Colonic mucosa (tissue), 4 donors: ENCODE data around the gene ENPEP. TPM values are rescaled to one million over a fixed set of nuclear protein-coding genes. Genes with fewer than 3 reads are reported as not detected.

ENCODE experiments used
- DNase-seq: peaks from one replicate; pipeline ENCODE4 v3.0.0-alpha.2; 2020
- H3K27ac ChIP-seq: fragments of 200-600 bp; one replicate; pipeline ENCODE4 v1.8.0; 2021
- H3K27me3 ChIP-seq: fragments of 200-600 bp; one replicate; pipeline ENCODE4 v1.8.0; 2021
- H3K36me3 ChIP-seq: fragments of 200-600 bp; one replicate; pipeline ENCODE4 v1.8.0; 2021
- H3K4me1 ChIP-seq: fragments of 200-600 bp; one replicate; pipeline ENCODE4 v1.8.0; 2021; ENCODE audit warnings: mild to moderate bottlenecking
- H3K4me3 ChIP-seq: fragments of 200-600 bp; one replicate; pipeline ENCODE4 v1.8.0; 2021
- H3K9ac ChIP-seq, 2 donors: one replicate each; pipeline ENCODE4 v1.7.0; 2013; ENCODE audit warnings: control low read depth in 2 of 2, low read depth in 2 of 2, low read length in 2 of 2
- H3K9me3 ChIP-seq: fragments of 200-600 bp; one replicate; pipeline ENCODE4 v1.8.0; 2021
- intact Hi-C: fragments of 100-400 bp; cut with DNase I; formaldehyde crosslinking; loops from one replicate; pipeline ENCODE4 v1.14.1; 2022
- total RNA-seq, 2 donors: library from RNA; stranded (reverse); fragmentation: NEBNext Ultra II Directional in 1 of 2; extraction: Animal tissue kit (Norgen Biotek cat#: 25700) in 1 of 2; gene quantifications; one replicate each; pipeline ENCODE4 v1.2.1, GENCODE V29; 2021
- TF ChIP-seq, protein P1 (sequence below): fragments of 200-600 bp; IDR thresholded peaks from one replicate; pipeline ENCODE4 v1.8.0; 2022; ENCODE audit warnings: antibody characterized with exemption, mild to moderate bottlenecking
- donor health status: healthy.
- donor health status: DM: no; HTN: no; CAD: no.
- donor health status: DM: no; HTN: no; CAD: no.

Gene ENPEP
- total RNA-seq, 2 donors from 2014 or later: 0.27 to 0.88 TPM

DNA sequence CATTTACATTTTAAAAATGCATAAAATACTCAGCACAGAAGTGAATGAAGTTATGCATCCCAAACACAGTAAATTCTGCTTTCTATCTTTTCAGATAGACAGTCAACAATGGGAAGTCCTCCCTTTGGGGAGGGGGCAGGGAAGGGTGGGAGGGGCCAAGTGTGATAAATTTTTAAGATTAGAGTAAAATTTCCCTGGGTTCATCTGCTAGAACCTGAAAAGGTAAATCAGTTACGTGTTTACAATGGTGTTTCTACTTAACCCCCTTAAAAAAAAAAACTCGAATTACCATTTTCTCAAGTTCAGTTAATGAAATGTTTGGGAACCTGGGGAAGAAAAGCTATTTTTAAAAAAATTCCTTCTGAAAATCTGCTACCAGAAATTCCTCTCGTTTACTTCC is 137.8 kb downstream of the ENPEP start:
- H3K36me3 ChIP-seq: no peaks in the 10 kb centered on the region
- no peak overlapping the region for H3K4me3 ChIP-seq
- peaks cover 94% of the 10 kb centered on the region for H3K27me3 ChIP-seq
- peaks cover 5% of the 10 kb centered on the region for H3K4me1 ChIP-seq
- no peaks in the 10 kb centered on the region for H3K9me3 ChIP-seq
- no peak for DNase-seq
- H3K27ac ChIP-seq: no peak overlapping the region
- H3K9ac ChIP-seq: no peak overlapping the region
- TF ChIP-seq, protein P1, sequence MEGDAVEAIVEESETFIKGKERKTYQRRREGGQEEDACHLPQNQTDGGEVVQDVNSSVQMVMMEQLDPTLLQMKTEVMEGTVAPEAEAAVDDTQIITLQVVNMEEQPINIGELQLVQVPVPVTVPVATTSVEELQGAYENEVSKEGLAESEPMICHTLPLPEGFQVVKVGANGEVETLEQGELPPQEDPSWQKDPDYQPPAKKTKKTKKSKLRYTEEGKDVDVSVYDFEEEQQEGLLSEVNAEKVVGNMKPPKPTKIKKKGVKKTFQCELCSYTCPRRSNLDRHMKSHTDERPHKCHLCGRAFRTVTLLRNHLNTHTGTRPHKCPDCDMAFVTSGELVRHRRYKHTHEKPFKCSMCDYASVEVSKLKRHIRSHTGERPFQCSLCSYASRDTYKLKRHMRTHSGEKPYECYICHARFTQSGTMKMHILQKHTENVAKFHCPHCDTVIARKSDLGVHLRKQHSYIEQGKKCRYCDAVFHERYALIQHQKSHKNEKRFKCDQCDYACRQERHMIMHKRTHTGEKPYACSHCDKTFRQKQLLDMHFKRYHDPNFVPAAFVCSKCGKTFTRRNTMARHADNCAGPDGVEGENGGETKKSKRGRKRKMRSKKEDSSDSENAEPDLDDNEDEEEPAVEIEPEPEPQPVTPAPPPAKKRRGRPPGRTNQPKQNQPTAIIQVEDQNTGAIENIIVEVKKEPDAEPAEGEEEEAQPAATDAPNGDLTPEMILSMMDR: no peak
- intact Hi-C loops: no loop called here

DNA sequence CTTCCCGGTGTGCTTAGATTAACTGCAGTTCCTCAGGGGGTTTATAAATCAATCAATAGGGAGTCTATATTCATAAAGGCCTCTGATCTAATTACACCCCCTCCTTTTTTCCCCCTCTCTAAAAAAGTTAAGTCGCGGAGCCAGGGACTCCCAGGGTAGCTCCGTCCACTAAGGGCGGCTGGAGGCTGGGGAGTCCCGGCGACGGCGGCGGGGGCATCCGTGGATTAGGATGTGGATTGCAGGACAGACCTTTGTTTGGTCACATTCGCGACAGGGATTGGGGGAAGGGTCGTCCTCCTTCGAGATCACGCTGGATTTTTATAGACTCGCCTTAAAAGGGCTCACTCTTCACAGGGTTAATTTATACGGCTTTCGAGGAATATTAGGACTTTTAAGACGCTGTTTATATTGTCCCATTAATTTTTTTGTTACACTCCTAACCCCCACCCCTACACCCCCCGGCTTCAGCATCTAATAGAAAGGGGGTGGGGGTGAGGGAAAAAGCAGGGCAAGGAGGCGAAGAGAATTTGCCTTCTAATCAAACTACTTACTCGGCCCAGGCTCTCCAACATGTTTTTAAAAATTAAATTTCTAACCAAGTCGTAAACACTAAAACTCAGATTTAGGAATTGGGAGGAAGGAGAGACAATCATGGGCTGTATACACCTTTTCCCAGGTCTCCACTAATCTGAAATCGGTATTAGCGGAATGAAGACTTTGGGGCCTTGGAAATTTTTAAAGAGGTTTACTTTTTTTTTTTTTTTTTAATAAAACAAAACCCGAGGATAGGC is 138.4 kb downstream of the ENPEP start:
- no peak for DNase-seq

More for the DNA sequence above, 138.4 kb downstream of the ENPEP start:
- H3K4me1 ChIP-seq: peaks cover 5% of the 10 kb centered on the region
- no peaks in the 10 kb centered on the region for H3K9me3 ChIP-seq
- no peak overlapping the region for H3K4me3 ChIP-seq
- no peak overlapping the region for H3K9ac ChIP-seq
- H3K27ac ChIP-seq: no peak overlapping the region
- peaks cover 94% of the 10 kb centered on the region for H3K27me3 ChIP-seq
- TF ChIP-seq, protein P1: no peak
- intact Hi-C loops: no loop called here
- no peaks in the 10 kb centered on the region for H3K36me3 ChIP-seq

Other genes with a start within 250 kb of the ENPEP start
- gene PITX2, start 146.9 kb downstream of the ENPEP start, total RNA-seq: under 1 TPM; 0.45 to 0.64 TPM